ENCODE measurements around the gene TNIK.
"Not testable (repeated sequence)": the region's sequence is repeated elsewhere in the genome, so short reads cannot be mapped to it uniquely, and the experiment has no call there.

The TNIK gene

GRCh38 chr3:171315919-171316318 is 144.3 kb downstream of the TNIK start:
- no peak for DNase-seq (ENCODE audit: low read depth in 2 of 2, low spot score in 1 of 2)

GRCh38 chr3:171315101-171315500 is 145.1 kb downstream of the TNIK start:
- no peak for DNase-seq (ENCODE audit: low read depth in 2 of 2, low spot score in 1 of 2)

GRCh38 chr3:171314341-171314740 is 145.9 kb downstream of the TNIK start:
- no peak for DNase-seq (ENCODE audit: low read depth in 2 of 2, low spot score in 1 of 2)

GRCh38 chr3:171313702-171314101 is 146.5 kb downstream of the TNIK start:
- no peak for DNase-seq (ENCODE audit: low read depth in 2 of 2, low spot score in 1 of 2)

GRCh38 chr3:171312741-171313140 is 147.5 kb downstream of the TNIK start:
- no peak for DNase-seq (ENCODE audit: low read depth in 2 of 2, low spot score in 1 of 2)

DNA sequence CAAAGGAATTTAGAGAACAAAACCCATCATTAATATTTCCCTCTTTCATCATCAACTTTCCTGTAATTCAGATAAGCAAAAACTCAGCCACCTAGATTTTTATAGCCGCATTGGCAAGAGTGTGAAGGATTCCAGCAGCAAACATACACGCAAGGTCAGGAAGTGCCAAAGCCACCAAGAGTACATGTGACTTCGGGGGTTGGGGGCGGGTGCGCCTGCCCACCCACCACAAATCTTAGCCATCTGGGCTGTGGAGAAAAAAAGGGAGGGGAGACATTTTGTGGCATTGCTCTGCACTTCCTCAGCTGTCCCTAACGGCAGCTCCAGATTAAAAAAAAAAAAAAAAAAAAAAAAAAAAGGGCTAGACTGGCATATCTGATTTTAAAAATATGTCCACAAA is 148.4 kb downstream of the TNIK start:
- DNase-seq (ENCODE audit: low read depth in 2 of 2, low spot score in 1 of 2): no peak

DNA sequence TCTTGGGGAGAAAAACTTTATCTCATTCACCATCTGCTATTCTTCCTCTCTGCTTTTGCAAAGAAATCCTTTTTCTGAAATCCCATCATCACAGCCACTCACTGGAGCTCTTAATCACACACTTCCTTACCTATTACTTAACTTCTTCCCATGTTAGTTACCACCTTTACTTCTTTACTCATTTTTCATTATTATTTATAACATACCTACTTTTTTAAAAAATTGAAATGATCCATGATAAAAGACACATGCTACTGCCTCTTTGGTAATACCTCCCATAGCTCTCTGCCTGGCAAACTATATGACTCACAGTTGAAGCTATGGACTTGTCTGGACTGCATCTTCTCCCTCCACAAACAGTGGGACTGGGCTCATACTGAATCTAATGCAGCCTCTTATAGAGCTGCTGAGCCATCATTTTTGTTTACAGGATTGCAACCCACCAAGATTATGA is 150.3 kb downstream of the TNIK start:
- DNase-seq (ENCODE audit: low read depth in 2 of 2, low spot score in 1 of 2): no peak

DNA sequence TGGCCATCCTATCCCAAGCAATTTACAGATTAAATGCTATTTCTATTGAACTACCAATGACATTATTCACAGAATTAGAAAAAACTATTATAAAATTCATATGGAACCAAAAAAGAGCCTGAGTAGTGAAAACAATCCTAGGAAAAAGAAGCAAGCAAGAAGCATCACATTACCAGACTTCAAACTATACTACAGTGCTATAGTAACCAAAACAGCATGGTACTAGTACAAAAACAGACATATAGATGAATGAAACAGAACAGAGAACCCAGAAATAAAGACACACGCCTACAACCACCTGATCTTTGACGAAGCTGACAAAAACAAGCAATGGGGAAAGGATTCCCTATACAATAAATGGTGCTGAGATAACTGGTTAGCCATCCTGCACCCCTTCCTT is 152.2 kb downstream of the TNIK start:
- DNase-seq (ENCODE audit: low read depth in 2 of 2, low spot score in 1 of 2): no peak

DNA sequence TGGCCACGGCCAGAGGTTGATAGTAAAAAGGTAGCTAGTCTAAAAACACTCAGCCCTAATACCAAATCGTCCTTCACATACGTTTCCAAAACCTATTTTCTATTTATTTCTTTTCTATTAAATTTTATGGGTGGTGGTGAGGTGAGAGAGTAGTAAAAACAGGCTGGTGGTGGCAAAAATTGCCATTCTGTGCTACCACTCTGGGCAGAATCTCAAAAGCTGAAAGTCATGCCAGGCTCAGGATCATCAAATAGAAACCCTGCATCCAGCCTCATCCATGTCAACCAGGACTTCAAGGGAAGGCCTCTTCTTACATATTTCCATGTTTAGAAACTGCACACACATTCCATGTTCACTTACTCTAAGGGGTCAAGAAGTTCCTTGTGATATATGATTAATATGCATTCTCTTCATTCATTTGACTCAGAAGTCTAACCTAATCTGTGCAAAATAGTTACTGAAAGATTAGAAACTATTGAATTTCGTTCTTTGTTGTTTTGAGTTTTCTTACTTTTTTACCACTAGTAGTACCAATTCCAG is 153.1 kb downstream of the TNIK start:
- DNase-seq (ENCODE audit: low read depth in 2 of 2, low spot score in 1 of 2): no peak

DNA sequence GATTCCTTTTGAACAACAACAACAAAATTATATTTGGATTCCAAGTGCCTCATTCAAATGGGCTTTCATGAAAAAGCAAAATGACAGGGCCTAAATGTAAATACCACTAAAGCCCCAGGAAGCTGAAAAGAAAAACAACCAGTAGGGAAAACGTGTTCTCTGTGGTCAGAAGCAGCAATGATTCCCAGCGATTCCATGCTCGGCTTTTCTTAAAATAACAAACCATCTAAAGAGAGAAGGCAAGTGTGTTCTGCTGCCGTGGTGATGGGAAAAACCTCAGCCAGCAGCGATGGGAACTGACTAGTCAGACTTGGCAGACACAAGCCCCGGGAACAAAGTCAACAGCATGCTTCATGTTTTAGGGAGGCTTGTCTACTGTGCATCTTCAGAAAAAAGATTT is 153.6 kb downstream of the TNIK start:
- no peak for DNase-seq (ENCODE audit: low read depth in 2 of 2, low spot score in 1 of 2)

- not testable (repeated sequence) for DNase-seq (ENCODE audit: low read depth in 2 of 2, low spot score in 1 of 2)
Observed at GRCh38 chr3:171305823-171306222, 154.4 kb downstream of the TNIK start.

GRCh38 chr3:171304498-171304897 is 155.7 kb downstream of the TNIK start:
- DNase-seq (ENCODE audit: low read depth in 2 of 2, low spot score in 1 of 2): not testable (repeated sequence)

DNA sequence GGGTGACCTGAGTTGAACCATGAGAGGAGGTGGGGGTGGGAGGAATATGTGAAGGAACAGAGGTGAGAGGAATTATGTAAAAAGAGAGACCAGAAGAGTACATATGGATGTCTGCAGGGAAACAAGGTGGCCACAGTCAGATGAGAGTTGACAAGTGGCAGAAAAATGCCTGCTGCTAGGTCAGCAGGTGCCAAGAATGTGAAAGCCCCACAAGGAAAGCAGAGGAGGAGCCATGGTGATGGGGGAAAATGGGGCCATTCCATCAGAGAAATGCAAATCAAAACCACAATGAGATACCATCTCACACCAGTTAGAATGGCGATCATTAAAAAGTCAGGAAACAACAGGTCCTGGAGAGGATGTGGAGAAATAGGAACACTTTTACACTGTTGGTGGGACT is 156.2 kb downstream of the TNIK start:
- DNase-seq (ENCODE audit: low read depth in 2 of 2, low spot score in 1 of 2): not testable (repeated sequence)

- DNase-seq (ENCODE audit: low read depth in 2 of 2, low spot score in 1 of 2): no peak
Observed at GRCh38 chr3:171301998-171302397, 158.2 kb downstream of the TNIK start.

- no peak for DNase-seq (ENCODE audit: low read depth in 2 of 2, low spot score in 1 of 2)
Observed at GRCh38 chr3:171301002-171301401, 159.2 kb downstream of the TNIK start.

GRCh38 chr3:171297951-171298350 is 162.3 kb downstream of the TNIK start:
- DNase-seq (ENCODE audit: low read depth in 2 of 2, low spot score in 1 of 2): no peak

DNA sequence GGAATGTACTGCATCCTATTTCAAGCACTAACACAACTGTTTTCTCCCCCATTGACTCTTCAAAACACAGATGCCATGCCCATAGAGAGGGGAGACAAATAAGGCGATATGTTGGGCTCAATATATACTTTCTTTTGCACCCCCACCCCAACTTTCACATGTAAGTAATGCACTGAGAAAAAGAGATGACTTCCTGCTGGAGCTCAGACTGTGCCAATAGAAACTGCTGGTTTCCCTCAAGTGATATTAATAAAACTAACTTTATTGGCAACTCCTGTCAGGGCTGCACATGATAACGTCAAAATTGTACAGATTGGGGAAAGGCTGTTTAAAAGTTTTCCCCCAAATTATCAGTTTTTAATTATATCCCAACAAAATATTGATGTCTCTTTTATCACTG is 163.0 kb downstream of the TNIK start:
- DNase-seq (ENCODE audit: low read depth in 2 of 2, low spot score in 1 of 2): no peak

DNA sequence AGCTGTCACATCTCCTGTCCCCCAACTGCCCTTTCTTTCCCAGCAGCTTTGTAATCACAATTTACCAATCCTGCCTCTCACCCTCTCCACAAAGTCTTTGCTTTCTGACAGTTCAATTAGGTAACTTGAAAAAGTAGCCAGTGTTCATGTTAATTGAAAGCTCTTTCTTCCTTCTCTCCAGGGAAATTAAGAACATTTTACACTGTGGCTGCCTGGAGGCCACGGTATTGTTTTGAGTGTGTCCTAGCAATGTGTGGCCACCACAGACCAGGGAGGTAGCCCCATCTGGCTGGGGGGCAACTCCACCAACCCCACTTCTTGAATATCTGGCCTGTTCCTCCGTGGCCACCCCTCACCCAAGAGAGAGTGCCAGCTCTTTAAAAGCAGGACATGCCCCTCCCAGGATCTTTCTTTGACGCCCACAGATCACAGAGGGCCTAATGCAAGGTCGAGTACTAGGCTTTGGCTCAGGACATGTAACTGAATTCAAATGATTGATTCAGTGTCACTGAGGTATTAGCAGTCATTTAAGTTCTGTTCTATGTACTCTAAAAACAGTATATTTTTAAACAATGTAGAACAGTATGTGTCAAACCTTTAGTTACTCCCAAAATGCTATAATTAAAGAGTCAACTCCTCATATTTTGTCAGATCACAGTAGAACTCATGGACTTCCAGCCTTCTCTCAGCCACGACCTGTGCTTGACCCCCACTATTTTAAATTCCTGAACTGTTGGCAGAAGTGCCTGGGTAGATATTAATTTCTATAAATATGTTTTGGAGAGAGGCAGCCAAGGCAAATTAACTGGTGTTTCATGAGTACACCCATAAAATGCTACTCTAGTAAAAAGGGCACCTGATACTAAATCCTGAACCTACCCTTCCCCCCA is 164.5 kb downstream of the TNIK start:
- no peak for DNase-seq (ENCODE audit: low read depth in 2 of 2, low spot score in 1 of 2)

DNA sequence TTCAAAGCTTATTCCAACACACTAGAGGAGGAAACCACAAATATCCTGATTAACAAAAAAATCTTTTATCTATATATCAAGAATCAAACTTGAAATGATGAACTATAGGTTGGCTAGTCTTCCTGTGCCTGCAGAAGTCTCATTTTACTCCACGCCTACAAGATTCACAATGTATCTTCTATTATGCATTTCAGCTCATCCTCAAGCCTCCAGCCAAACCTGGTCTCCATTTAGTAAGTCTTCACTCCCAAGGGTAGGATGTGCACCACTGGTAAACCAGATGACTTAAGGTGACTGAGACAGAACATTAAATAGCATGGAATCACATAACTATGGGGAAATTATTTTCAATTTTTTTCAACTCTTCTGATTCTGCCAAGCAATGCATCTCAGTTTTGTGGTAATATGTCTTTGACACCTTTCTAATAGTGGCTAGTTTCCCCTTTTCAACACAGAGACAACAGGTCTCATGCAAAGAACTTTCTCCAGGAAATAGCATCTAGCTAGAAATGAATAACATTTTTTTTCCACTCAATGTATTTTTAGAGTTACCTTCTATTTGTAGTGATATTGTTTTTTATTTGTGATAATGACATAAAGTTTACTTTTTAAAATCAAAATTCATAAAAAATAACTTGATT is 166.9 kb downstream of the TNIK start:
- DNase-seq (ENCODE audit: low read depth in 2 of 2, low spot score in 1 of 2): no peak

- no peak for DNase-seq (ENCODE audit: low read depth in 2 of 2, low spot score in 1 of 2)
Observed at GRCh38 chr3:171290680-171291079, 169.5 kb downstream of the TNIK start.

DNA sequence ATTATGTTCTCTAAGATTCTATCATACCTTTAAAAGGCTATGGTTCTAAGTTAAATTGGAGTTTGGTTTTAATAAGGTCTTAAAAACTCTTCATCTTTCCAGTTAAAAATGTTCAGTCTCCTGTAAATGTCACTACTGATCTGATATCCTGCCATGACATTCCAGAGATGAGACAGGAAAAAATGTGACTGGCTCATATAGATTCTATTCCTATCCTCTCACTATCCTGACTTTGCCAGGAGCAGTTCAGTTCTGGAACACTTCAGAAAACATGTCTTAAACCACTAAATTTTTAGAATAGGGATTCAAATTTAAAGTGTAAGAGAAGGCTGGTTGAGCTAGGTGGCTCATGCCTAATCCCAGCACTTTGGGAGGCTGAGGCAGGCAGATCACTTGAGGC is 170.9 kb downstream of the TNIK start:
- no peak for DNase-seq (ENCODE audit: low read depth in 2 of 2, low spot score in 1 of 2)

GRCh38 chr3:171287761-171288160 is 172.4 kb downstream of the TNIK start:
- not testable (repeated sequence) for DNase-seq (ENCODE audit: low read depth in 2 of 2, low spot score in 1 of 2)

Data from stimulated activated CD8-positive, alpha-beta memory T cell treated with anti-CD3 and anti-CD28 coated beads, Interleukin-4, amount 100 ng/mL, for 1 hour (primary cell).